CD4-positive, alpha-beta T cell (primary cell): ENCODE measurements around the gene PDZRN3. TPM values are rescaled to one million over a fixed set of nuclear protein-coding genes. Genes with fewer than 3 reads are reported as not detected.

Experiments
- ATAC-seq: fragments of 200-7000 bp; cut with Tn5 transposase; one replicate; pipeline ENCODE4 v1.10.0; 2022; ENCODE audit warnings: mild to moderate bottlenecking; ENCODE audit not compliant: poor library complexity
- CTCF ChIA-PET: fragments of 350-600 bp; sonication (Branson Sonifier 250); formaldehyde crosslinking; loops from one replicate; lab custom pipeline; 2021; ENCODE audit warnings: antibody characterized with exemption, inconsistent platforms; lab: Charles Lee
- POLR2A ChIA-PET: fragments of 350-600 bp; sonication (Branson Sonifier 250); formaldehyde crosslinking; loops from one replicate; lab custom pipeline; 2021; ENCODE audit warnings: antibody characterized with exemption, inconsistent platforms; lab: Charles Lee
- DNase-seq, 14 experiments: peaks; one replicate each; pipeline ENCODE4 v3.0.0-alpha.2; 2013 to 2020; ENCODE audit warnings: mixed read lengths in 2 of 14
- H3K27ac ChIP-seq, 2 donors: one replicate each; pipeline versions ENCODE4 v1.5.1 to v1.7.0; 2013; ENCODE audit warnings: low read length in 2 of 2, low read depth in 1 of 2, mild to moderate bottlenecking in 1 of 2
- H3K27me3 ChIP-seq, 2 experiments: 1 replicate in 1 of 2; 2 replicates in 1 of 2; pipeline versions ENCODE4 v1.6.1 to v1.7.0; 2013; ENCODE audit warnings: low read length in 2 of 2, control low read depth in 1 of 2, mild to moderate bottlenecking in 1 of 2, moderate library complexity in 1 of 2; ENCODE audit not compliant: insufficient read depth in 2 of 2, control insufficient read depth in 1 of 2
- H3K36me3 ChIP-seq: one replicate; pipeline ENCODE4 v1.6.1; 2013; ENCODE audit warnings: low read length, control low read depth; ENCODE audit not compliant: insufficient read depth
- H3K4me1 ChIP-seq: one replicate; pipeline ENCODE4 v1.6.1; 2013; ENCODE audit warnings: low read length, control low read depth; ENCODE audit not compliant: insufficient read depth
- H3K4me3 ChIP-seq: one replicate; pipeline ENCODE4 v1.5.1; 2013; ENCODE audit warnings: mild to moderate bottlenecking, low read length, moderate library complexity
- H3K9me3 ChIP-seq, 2 experiments: 1 replicate in 1 of 2; 2 replicates in 1 of 2; pipeline versions ENCODE4 v1.6.1 to v1.7.0; 2013; ENCODE audit warnings: low read length in 2 of 2, mild to moderate bottlenecking in 2 of 2, control low read depth in 1 of 2, moderate library complexity in 1 of 2; ENCODE audit not compliant: control insufficient read depth in 1 of 2, insufficient read depth in 1 of 2
- H3K27ac Mint-ChIP-seq: one replicate; pipeline ENCODE4 v1.8.0; 2020; ENCODE audit warnings: mixed read lengths
- H3K27me3 Mint-ChIP-seq: one replicate; pipeline ENCODE4 v1.8.0; 2021; ENCODE audit warnings: mixed read lengths
- H3K36me3 Mint-ChIP-seq: one replicate; pipeline ENCODE4 v1.8.0; 2021; ENCODE audit warnings: low read depth, mixed read lengths
- H3K4me1 Mint-ChIP-seq: one replicate; pipeline ENCODE4 v1.8.0; 2021; ENCODE audit warnings: low read depth, mixed read lengths
- H3K4me3 Mint-ChIP-seq: one replicate; pipeline ENCODE4 v1.8.0; 2020; ENCODE audit warnings: mild to moderate bottlenecking, mixed read lengths
- H3K9me3 Mint-ChIP-seq: one replicate; pipeline ENCODE4 v1.8.0; 2020; ENCODE audit warnings: mixed read lengths
- CTCF ChIP-seq: fragments of 200-600 bp; IDR thresholded peaks from one replicate; pipeline ENCODE4 v1.8.0; 2022; ENCODE audit warnings: antibody characterized with exemption, mild to moderate bottlenecking
- intact Hi-C, 2 experiments: fragments of 100-400 bp; cut with DNase I in 1 of 2; cut with micrococcal nuclease in 1 of 2; formaldehyde crosslinking; loops; one replicate each; pipeline versions ENCODE4 v1.15.1 to v1.9.0; 2023 to 2025; cut with DNase I, micrococcal nuclease
- polyA plus RNA-seq, 2 donors: library from polyadenylated mRNA; unstranded; fragments of 120-200 nt; gene quantifications; one replicate each; pipeline ENCODE4 v1.2.1, GENCODE V29; 2013
- total RNA-seq, 174 experiments: library from RNA in 2 of 174; stranded (reverse) in 2 of 174; gene quantifications; one replicate each; pipeline ENCODE4 v1.2.3 and lab custom pipeline; 2021 to 2026

Gene PDZRN3
- total RNA-seq (not detected), total RNA-seq (lab: John Stamatoyannopoulos, UW) (0 to 0.60 (median 0) reads per million in 172 experiments)
- polyA plus RNA-seq (2013, experiment 1 of 2): 0.08 TPM
- 1.5 TPM for polyA plus RNA-seq (2013, experiment 2 of 2)

DNA sequence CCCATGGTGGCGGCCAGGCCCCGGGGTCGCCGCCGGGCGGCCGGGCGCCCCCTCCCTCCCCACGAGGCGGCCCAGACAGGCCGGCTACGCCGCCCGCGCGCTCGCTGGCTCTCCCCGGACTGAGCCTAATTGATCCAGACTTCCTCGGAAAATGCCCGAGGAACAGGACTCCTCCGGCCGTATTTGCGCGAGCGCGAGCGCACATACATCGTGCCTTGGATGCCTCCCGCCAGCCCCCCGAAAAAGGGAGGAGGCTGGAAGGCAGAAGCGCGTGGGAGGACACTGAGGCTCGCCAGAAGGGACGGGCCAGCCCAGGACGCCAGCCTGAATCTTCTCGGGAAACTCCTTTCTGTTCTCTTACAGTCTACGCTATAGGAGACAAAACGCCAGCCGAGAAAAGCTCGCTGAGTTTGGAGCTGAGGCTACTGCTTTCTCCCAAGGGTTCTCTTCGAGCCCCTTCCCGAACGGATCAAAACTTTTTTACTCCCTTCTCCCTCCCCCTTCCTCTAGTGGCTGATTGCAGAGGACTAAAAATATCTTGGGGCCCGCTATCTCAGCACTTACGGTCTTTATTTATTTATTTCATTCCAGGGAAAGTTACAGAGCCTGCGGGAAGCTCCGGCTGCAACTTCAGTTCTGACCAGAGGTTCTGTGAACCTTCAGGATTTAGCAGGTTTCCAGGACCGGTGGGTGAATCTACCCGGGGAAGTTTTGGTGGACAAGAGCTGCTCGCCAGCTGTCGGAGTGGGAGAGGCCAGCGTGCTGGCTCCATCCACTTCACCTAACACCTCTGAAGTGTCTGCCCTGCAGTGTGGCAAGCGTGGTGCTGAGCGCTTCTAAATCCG is at the start of gene PDZRN3:
Gene PDZRN3 (minus strand): TSS at position 121 of the 845 bp plus-strand sequence.
- DNase-seq: no peak
- Mint-ChIP-seq H3K4me1 (no peaks in the 10 kb centered on the region), H3K27me3 (peaks cover 41% of the 10 kb centered on the region), H3K36me3 (no peaks in the 10 kb centered on the region), H3K27ac (no peak within 1 kb of the TSS), H3K4me3 (no peak within 1 kb of the TSS), H3K9me3 (no peaks in the 10 kb centered on the region)
- H3K4me3 ChIP-seq: no peak within 1 kb of the TSS
- ChIA-PET CTCF (no interaction called here), POLR2A (no interaction called here)
- ATAC-seq: no peak
- peaks cover 0 to 3% of the 10 kb centered on the region in 2 experiments for H3K27me3 ChIP-seq
- TF ChIP-seq CTCF: no peak
- no peaks in the 10 kb centered on the region for H3K9me3 ChIP-seq
- no peak within 1 kb of the TSS for H3K27ac ChIP-seq
- no peaks in the 10 kb centered on the region for H3K36me3 ChIP-seq
- intact Hi-C loops: no loop called here
- H3K4me1 ChIP-seq: no peaks in the 10 kb centered on the region

- Mint-ChIP-seq H3K9me3 (peaks cover 2% of the 10 kb centered on the region), H3K27me3 (no peaks in the 10 kb centered on the region), H3K27ac (no peak overlapping the region), H3K4me3 (no peak overlapping the region), H3K36me3 (no peaks in the 10 kb centered on the region), H3K4me1 (no peaks in the 10 kb centered on the region)
- Histone ChIP-seq H3K36me3 (no peaks in the 10 kb centered on the region), H3K4me1 (no peaks in the 10 kb centered on the region), H3K27me3 (no peaks in the 10 kb centered on the region), H3K27ac (no peak overlapping the region), H3K4me3 (no peak overlapping the region), H3K9me3 (no peaks in the 10 kb centered on the region)
- intact Hi-C loops: no loop called here
- TF ChIP-seq CTCF: no peak
- ATAC-seq (no peak), DNase-seq (no peak)
- CTCF ChIA-PET: no interaction called here
- POLR2A ChIA-PET: no interaction called here
Observed at GRCh38 chr3:73674280-73674679, 49.5 kb upstream of the PDZRN3 start.

GRCh38 chr3:73669260-73669659 is 44.5 kb upstream of the PDZRN3 start:
- Mint-ChIP-seq H3K27ac (no peak overlapping the region), H3K4me3 (no peak overlapping the region), H3K9me3 (peaks cover 2% of the 10 kb centered on the region), H3K36me3 (no peaks in the 10 kb centered on the region), H3K4me1 (no peaks in the 10 kb centered on the region), H3K27me3 (no peaks in the 10 kb centered on the region)
- H3K9me3 ChIP-seq: no peaks in the 10 kb centered on the region
- intact Hi-C loops: no loop called here
- H3K4me1 ChIP-seq: no peaks in the 10 kb centered on the region
- DNase-seq (no peak), ATAC-seq (no peak)
- ChIA-PET POLR2A (no interaction called here), CTCF (no interaction called here)
- TF ChIP-seq CTCF: no peak
- no peak overlapping the region for H3K4me3 ChIP-seq
- H3K36me3 ChIP-seq: no peaks in the 10 kb centered on the region
- H3K27me3 ChIP-seq: no peaks in the 10 kb centered on the region
- no peak overlapping the region for H3K27ac ChIP-seq
